Activated T-helper 2 cell treated with anti-CD3 and anti-CD28 coated beads, Interferon-gamma antibody, Interleukin-2, Interleukin-4, amounts not matched to agents 10 μg/mL and 5 μg/mL and 100 μg/mL, durations not matched to agents 14 hours and 24 hours and 36 hours (primary cell): ENCODE measurements around the gene TMUB2. TPM values are rescaled to one million over a fixed set of nuclear protein-coding genes. Genes with fewer than 3 reads are reported as not detected.
"Not testable (repeated sequence)": the region's sequence is repeated elsewhere in the genome, so short reads cannot be mapped to it uniquely, and the experiment has no call there.

Source experiments
- DNase-seq: peaks from one replicate; pipeline ENCODE4 v3.0.0; 2021; ENCODE audit warnings: low spot score
- H3K27ac Mint-ChIP-seq: one replicate; pipeline ENCODE4 v1.8.0; 2021; ENCODE audit warnings: mixed read lengths
- H3K27me3 Mint-ChIP-seq: one replicate; pipeline ENCODE4 v1.8.0; 2021; ENCODE audit warnings: low read depth, mixed read lengths
- H3K36me3 Mint-ChIP-seq: one replicate; pipeline ENCODE4 v1.8.0; 2021; ENCODE audit warnings: low read depth, mixed read lengths
- H3K4me1 Mint-ChIP-seq: one replicate; pipeline ENCODE4 v1.8.0; 2021; ENCODE audit warnings: low read depth, mixed read lengths
- H3K4me3 Mint-ChIP-seq: one replicate; pipeline ENCODE4 v1.8.0; 2021; ENCODE audit warnings: low read depth, mild to moderate bottlenecking, moderate library complexity, mixed read lengths
- H3K9me3 Mint-ChIP-seq: one replicate; pipeline ENCODE4 v1.8.0; 2021; ENCODE audit warnings: mixed read lengths
- intact Hi-C: fragments of 100-400 bp; cut with micrococcal nuclease; formaldehyde crosslinking; loops from one replicate; pipeline ENCODE4 v1.15.1; 2023
- total RNA-seq: library from RNA; stranded (reverse); gene quantifications from 2 replicates; pipeline ENCODE4 v1.2.3, GENCODE V29; 2022

The TMUB2 gene
- total RNA-seq, 1 donor from 2014 or later: 20.4 TPM

DNA sequence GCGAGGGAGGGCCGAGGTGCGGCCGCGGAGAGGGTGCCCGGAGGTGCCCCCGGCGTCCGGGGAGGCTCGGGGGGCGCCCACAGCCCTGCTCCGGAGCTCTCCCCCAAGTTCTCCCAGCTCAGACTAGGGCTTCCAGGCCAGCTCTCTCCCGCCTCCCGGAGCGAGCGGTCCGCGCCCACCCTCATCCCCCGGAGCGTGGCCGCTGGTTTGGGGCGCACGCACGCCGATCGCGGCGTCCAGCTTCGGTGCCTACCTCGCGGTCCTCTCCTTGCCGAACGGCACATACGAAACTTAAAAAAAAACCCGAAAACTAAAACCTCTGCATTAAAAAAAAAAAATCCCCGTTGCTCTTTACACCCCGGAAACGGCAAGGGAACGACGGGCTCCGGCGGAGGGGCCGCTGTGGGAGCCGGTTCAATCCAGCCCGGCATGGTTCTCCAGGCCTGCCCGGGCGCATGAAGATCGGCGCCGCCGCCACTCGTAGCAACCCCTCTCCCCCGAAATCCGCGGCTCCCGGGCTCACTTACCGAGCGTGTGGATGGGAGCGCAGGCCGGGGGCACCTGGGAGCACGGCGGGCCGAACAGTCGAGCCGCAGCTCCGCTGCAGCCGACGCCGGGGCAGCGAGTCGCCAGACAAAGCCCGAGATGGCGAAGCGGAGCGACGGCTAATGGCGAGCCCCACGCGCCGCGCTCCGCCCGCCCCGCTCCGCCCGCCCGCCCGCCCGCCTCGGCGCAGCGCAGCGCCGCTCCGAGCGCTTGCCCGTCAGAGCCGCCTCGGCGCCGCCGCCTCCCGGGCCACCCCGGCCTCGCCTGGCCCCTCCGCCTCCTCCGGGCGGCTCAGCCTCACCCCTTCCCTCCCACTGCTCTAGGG is 33.7 kb downstream of the TMUB2 start:
- intact Hi-C loops: loop anchor here (2.0 kb wide), 1 partner anchor 104 kb away; the partner anchor contains the start of gene SLC25A39

DNA sequence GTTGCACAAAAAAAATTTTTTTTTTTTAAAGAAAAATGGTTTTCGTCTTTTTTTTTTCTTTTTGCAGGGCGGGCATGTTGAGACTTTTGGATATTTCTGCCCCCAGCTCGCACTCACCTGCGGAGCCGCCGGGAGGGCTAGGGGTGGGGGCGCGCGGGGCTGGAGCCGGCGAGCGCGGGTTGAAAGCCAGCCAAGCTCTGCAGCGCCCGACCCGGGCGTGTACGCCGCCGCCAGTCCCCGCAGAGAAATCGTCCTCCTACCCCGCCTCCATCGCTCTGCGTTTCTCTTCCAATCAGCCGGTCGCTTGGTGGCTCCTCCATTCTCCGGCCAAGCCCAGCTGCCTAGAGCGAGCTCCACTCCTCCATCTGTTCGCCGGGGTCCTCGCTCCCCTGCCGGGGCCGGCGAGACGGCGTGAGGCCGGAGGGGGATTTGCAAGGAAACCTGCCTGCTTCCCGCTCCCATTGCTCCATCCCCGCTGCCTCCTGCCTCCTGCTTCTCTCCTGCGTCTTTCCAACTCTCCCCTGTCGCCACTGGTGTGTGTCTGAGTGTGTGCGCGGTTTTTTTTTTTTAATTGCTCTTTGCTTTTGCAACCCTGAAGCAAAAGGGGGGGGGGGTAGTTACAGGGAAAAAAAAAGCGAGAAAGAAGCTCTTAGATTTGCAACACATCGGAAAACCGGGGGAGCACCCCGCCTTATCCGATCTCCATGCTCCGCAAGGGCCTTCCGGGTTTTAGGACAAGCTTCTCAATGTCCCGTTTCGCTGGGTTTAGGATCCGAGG is 34.5 kb downstream of the TMUB2 start:
- no peaks in the 10 kb centered on the region for H3K9me3 Mint-ChIP-seq
- peaks cover 23% of the 10 kb centered on the region for H3K4me1 Mint-ChIP-seq
- H3K36me3 Mint-ChIP-seq: peaks cover 20% of the 10 kb centered on the region
- DNase-seq: peak; percentile 64
- intact Hi-C loops: loop anchor here (2.0 kb wide), 1 partner anchor 104 kb away; the partner anchor contains the start of gene SLC25A39
- peak overlapping the region; percentile 82 for H3K27ac Mint-ChIP-seq
- peak overlapping the region; percentile 85 for H3K4me3 Mint-ChIP-seq
- no peaks in the 10 kb centered on the region for H3K27me3 Mint-ChIP-seq

More for the DNA sequence above, 33.7 kb downstream of the TMUB2 start:
- Mint-ChIP-seq H3K4me3 (peak overlapping the region; percentile 90), H3K9me3 (no peaks in the 10 kb centered on the region), H3K4me1 (peaks cover 32% of the 10 kb centered on the region), H3K36me3 (peaks cover 29% of the 10 kb centered on the region), H3K27ac (peak overlapping the region; percentile 95), H3K27me3 (no peaks in the 10 kb centered on the region)
- DNase-seq: peak; percentile 62

DNA sequence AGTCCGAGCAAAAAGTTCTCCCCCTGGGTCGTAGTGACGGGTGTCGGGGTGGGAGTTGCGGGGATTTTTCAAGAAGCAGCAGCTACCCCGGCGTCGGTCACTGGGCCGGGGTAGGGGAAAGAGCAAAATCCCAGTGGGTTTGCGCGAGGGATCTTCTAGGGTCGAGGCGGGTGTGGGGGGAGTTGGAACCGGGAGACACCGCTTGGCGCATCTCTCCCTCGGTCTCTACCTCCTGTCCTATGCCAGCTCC is 35.0 kb downstream of the TMUB2 start:
- Mint-ChIP-seq H3K36me3 (peaks cover 15% of the 10 kb centered on the region), H3K27me3 (no peaks in the 10 kb centered on the region), H3K27ac (peak overlapping the region; percentile 82), H3K9me3 (no peaks in the 10 kb centered on the region), H3K4me3 (peak overlapping the region; percentile 85), H3K4me1 (peaks cover 18% of the 10 kb centered on the region)
- no peak for DNase-seq
- intact Hi-C loops: loop anchor here (2.0 kb wide), 1 partner anchor 103 kb away; the partner anchor contains the start of gene SLC25A39

DNA sequence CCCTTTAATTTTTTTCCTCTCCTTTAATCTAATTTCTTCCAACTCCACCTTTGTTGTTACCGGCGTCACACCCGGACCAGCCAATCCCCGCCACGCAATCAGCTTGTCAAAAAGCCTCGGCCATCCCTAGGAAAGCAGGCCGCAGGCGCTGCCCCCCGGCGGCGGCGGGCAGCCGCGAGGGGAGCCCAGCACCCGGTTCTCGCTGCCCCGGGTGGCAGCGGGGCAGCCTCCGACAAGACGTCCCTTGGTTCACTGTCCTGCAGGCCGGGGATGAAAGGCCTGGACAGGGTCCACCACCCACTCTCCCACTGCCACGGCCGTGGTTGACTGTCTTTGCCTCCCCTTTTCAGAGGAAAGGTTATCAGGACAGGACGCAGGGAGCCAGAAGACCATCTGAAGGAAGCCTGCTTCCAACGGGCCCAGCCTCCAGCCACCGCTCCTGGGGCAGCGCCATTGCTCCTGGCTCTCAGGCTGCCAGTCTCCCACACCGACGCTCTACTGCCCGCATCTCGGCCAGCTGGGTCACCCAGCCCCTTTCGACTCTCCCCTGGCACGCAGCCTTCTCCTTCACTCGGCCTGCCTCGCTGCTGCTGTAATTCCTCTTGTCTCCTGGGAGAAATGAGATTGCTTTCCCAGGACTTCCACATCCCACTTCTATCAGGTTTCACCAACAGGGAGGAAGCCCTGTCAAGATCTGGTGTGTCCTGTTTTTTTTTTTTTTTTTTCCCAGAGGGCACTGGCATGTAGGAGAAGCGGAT is 35.5 kb downstream of the TMUB2 start:
- H3K4me1 Mint-ChIP-seq: peaks cover 14% of the 10 kb centered on the region
- no peaks in the 10 kb centered on the region for H3K27me3 Mint-ChIP-seq
- no peaks in the 10 kb centered on the region for H3K9me3 Mint-ChIP-seq
- intact Hi-C loops: no loop called here
- peak overlapping the region; percentile 82 for H3K27ac Mint-ChIP-seq
- H3K36me3 Mint-ChIP-seq: peaks cover 10% of the 10 kb centered on the region
- peak overlapping the region; percentile 85 for H3K4me3 Mint-ChIP-seq
- peak; percentile 47 for DNase-seq

DNA sequence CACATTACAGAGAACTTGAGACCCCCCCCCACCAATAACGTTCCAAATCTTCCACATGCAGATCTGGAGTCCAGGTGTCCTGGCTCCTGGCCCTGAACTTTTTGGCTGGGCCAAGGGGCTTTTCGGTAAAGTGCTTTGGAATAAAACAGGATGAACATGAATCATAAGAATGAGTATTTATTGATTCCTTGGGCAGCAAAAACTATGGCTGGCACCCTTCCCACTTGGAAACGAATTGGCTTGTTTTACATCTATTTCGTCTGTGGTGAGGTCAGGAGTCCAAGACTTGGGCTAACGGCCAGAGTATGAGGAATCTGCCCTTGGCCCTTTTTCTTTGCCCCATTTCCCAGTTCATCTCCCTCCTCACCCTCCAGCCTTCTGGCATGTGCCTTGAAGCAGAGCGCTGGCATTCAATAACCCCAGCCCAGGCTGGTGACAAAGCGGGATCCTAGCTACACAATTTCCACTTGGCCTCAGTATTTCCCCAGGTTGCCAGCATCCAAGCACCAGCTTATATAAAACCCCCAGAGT is 36.8 kb downstream of the TMUB2 start:
- peak overlapping the region; percentile 33 for H3K4me3 Mint-ChIP-seq
- DNase-seq: no peak
- peaks cover 4% of the 10 kb centered on the region for H3K36me3 Mint-ChIP-seq
- intact Hi-C loops: no loop called here
- no peaks in the 10 kb centered on the region for H3K27me3 Mint-ChIP-seq
- peaks cover 11% of the 10 kb centered on the region for H3K4me1 Mint-ChIP-seq
- no peak overlapping the region for H3K27ac Mint-ChIP-seq
- H3K9me3 Mint-ChIP-seq: no peaks in the 10 kb centered on the region

DNA sequence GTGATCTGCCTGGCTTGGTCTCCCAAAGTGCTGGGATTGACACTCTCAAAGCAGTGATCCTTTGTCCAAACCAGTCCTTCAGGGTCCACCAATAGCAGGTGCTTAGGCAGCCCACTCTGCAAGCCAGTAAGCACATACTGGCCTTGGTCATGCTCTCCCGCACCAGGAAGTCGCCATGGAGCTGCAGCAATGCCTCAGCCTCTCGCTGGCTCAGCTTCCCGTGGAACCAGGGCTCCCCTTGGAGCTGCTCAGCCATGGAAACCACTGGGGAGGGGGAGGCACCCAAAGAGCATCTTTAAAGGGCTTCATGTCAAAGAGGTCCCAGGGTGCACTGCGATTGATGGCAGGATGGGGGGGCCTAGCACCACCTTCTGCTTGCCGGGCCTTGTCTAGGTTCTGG is 42.3 kb downstream of the TMUB2 start:
- Mint-ChIP-seq H3K4me3 (no peak overlapping the region), H3K27ac (no peak overlapping the region)
- intact Hi-C loops: no loop called here

DNA sequence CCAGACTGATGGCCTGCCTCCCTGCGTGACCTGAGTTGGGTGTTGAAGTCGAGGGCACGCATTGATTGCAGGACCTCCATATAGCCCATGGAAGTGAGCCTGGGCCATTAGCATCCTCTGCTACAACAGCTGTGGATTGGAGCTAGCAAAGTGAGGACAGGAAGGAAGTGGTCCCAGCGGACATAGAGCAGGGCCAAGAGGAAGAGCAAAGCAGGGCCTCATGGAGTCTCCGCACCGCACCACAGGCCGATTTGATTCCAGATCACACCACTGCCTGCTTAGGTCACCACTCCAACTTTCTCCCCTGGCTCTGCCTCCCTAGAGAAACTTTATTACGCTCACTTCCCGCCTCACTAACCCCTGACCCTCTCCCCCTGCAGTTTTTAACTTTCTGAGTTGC is 43.4 kb downstream of the TMUB2 start:
- intact Hi-C loops: no loop called here
- peaks cover 3% of the 10 kb centered on the region for H3K4me1 Mint-ChIP-seq
- peaks cover 6% of the 10 kb centered on the region for H3K27me3 Mint-ChIP-seq
- H3K36me3 Mint-ChIP-seq: no peaks in the 10 kb centered on the region
- no peak overlapping the region for H3K27ac Mint-ChIP-seq
- no peak for DNase-seq
- H3K4me3 Mint-ChIP-seq: no peak overlapping the region
- no peaks in the 10 kb centered on the region for H3K9me3 Mint-ChIP-seq

More for the DNA sequence above, 42.3 kb downstream of the TMUB2 start:
- peaks cover 6% of the 10 kb centered on the region for H3K27me3 Mint-ChIP-seq
- no peaks in the 10 kb centered on the region for H3K36me3 Mint-ChIP-seq
- H3K9me3 Mint-ChIP-seq: no peaks in the 10 kb centered on the region
- no peaks in the 10 kb centered on the region for H3K4me1 Mint-ChIP-seq
- no peak for DNase-seq

DNA sequence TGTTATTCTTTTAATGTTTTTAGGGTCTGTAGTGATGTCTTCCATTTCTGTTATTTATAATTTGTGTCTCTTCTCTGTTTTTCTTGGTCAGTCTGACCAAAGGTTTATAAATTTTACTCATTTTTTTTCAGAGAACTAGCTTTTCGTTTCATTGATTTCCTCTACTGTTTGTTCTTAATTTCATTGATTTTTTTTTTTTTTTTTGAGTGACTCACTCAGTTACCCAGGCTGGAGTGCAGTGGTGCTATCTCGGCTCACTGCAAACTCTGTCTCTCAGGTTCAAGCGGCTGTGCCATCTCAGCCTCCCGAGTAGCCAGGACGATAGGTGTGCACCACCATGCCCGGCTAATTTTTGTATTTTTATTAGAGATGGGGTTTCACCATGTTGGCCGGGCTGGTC is 45.3 kb downstream of the TMUB2 start:
- no peak for DNase-seq
- no peaks in the 10 kb centered on the region for H3K36me3 Mint-ChIP-seq
- peaks cover 4% of the 10 kb centered on the region for H3K4me1 Mint-ChIP-seq
- H3K27ac Mint-ChIP-seq: no peak overlapping the region
- H3K9me3 Mint-ChIP-seq: no peaks in the 10 kb centered on the region
- intact Hi-C loops: no loop called here
- H3K4me3 Mint-ChIP-seq: no peak overlapping the region
- H3K27me3 Mint-ChIP-seq: peaks cover 6% of the 10 kb centered on the region

DNA sequence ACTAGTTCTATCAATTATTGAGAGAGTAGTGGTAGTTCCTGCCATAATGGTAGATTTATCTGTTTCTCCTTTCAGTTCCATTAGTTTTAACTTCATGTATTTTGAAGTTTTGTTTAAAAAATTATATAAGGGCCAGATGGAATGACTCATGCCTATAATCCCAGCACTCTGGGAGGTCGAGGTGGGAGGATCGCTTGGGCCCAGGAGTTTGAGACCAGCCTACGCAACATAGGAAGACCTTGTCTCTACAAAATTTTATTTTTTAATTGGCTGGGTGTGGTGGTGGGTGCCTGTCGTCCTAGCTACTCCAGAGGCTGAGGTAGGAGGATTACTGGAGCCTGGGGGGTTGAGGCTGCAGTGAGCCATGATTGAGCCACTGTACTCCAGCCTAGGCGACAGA is 46.8 kb downstream of the TMUB2 start:
- Mint-ChIP-seq H3K27ac (no peak overlapping the region), H3K27me3 (peaks cover 6% of the 10 kb centered on the region), H3K9me3 (no peaks in the 10 kb centered on the region), H3K4me3 (no peak overlapping the region), H3K4me1 (peaks cover 4% of the 10 kb centered on the region), H3K36me3 (no peaks in the 10 kb centered on the region)
- no peak for DNase-seq
- intact Hi-C loops: no loop called here

DNA sequence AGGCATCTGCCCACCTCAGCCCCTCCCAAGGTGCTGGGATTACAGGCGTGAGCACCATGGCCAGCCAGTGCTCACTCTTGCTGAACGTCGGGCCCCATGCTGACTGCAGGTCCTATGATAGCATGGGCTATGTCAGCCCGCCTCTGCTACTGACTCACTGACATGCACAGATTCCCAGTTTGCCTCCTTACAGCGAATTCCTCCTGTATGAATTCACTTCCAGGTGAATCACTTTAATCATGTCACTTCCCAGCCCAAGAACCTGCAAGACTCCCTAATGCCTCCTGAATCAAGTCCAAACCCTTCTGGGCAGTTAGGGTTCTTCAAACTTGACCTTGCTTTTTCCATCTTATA is 48.8 kb downstream of the TMUB2 start:
- Mint-ChIP-seq H3K4me1 (peaks cover 4% of the 10 kb centered on the region), H3K36me3 (no peaks in the 10 kb centered on the region), H3K27ac (no peak overlapping the region), H3K9me3 (no peaks in the 10 kb centered on the region), H3K27me3 (peaks cover 5% of the 10 kb centered on the region), H3K4me3 (no peak overlapping the region)
- no peak for DNase-seq
- intact Hi-C loops: no loop called here

DNA sequence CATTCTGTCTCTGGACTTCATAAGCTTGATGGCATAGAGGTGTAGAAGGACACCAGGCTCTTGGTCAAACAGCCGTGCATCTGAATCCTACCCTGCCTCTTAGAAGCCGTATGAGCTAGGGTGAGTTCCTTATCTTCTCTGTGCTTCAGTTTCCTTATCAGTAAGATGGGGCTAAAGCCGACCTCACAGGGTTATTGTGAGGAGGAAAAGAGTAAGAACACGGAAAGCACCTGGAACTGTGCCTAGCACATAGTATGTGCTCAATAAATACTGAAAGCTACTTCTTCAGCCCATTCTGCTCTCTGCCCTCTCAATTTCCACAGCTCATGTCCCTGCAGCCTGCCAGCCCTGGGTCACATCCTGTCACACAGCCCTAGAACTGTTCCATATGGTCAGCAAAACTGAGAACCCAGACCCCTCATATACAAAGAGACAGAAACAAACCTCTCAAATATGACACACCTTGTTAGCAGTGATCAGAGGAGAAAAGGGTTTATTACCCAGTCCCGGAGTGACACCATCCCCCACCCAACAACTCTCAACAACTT is 49.7 kb downstream of the TMUB2 start:
- no peak overlapping the region for H3K4me3 Mint-ChIP-seq
- H3K27ac Mint-ChIP-seq: no peak overlapping the region
- H3K27me3 Mint-ChIP-seq: peaks cover 5% of the 10 kb centered on the region
- H3K36me3 Mint-ChIP-seq: no peaks in the 10 kb centered on the region
- no peaks in the 10 kb centered on the region for H3K9me3 Mint-ChIP-seq
- DNase-seq: no peak
- intact Hi-C loops: no loop called here
- H3K4me1 Mint-ChIP-seq: peaks cover 4% of the 10 kb centered on the region

DNA sequence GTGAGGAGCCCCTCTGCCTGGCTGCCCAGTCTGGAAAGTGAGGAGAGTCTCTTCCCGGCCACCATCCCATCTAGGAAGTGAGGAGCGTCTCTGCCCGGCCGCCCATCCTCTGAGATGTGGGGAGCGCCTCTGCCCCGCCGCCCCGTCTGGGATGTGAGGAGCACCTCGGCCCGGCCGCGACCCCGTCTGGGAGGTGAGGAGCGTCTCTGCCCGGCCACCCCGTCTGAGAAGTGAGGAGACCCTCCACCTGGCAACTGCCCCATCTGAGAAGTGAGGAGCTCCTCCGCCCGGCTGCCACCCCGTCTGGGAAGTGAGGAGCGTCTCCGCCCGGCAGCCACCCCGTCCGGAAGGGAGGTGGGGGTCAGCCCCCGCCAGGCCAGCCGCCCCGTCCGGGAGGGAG is 51.1 kb downstream of the TMUB2 start:
- H3K27me3 Mint-ChIP-seq, H3K4me3 Mint-ChIP-seq, H3K36me3 Mint-ChIP-seq, H3K9me3 Mint-ChIP-seq, H3K4me1 Mint-ChIP-seq, intact Hi-C loops, H3K27ac Mint-ChIP-seq, DNase-seq: not testable (repeated sequence)
